GM12878 (cell line): ENCODE data around the gene TGFB2.

ENCODE experiments used
- BCL3 ChIP-seq: IDR thresholded peaks from 2 replicates; pipeline ENCODE4 v1.6.1; 2011; ENCODE audit warnings: borderline replicate concordance, low read depth, mild to moderate bottlenecking, moderate library complexity, low read length; ENCODE audit not compliant: insufficient read depth, poor library complexity, severe bottlenecking
- BRCA1 ChIP-seq: IDR thresholded peaks from 2 replicates; pipeline ENCODE4 v1.6.1; 2011; ENCODE audit warnings: low read depth, low read length, improper control_type of control experiment
- CHD1 ChIP-seq: IDR thresholded peaks from 2 replicates; pipeline ENCODE4 v1.6.1; 2012; ENCODE audit warnings: low read depth, low read length, improper control_type of control experiment
- EP300 ChIP-seq, 2 experiments: fragments of 150-350 bp in 1 of 2; IDR thresholded peaks; 2 replicates each; pipeline ENCODE4 v1.6.1; 2011 to 2012; ENCODE audit warnings: low read depth in 2 of 2, low read length in 2 of 2, borderline replicate concordance in 1 of 2, improper control_type of control experiment in 1 of 2, inconsistent platforms in 1 of 2; ENCODE audit not compliant: control insufficient read depth in 1 of 2
- JUND ChIP-seq: IDR thresholded peaks from 2 replicates; pipeline ENCODE4 v1.6.1; 2012; ENCODE audit warnings: low read depth, mild to moderate bottlenecking, low read length, improper control_type of control experiment, moderate library complexity
- KDM1A ChIP-seq: fragments of 200-600 bp; sonication (generic); IDR thresholded peaks from 2 replicates; pipeline ENCODE4 v1.6.1; 2016; ENCODE audit warnings: borderline replicate concordance
- MAX ChIP-seq: IDR thresholded peaks from 2 replicates; pipeline ENCODE4 v1.6.1; 2012; ENCODE audit warnings: low read depth, low read length, improper control_type of control experiment
- POLR2A ChIP-seq: IDR thresholded peaks from 2 replicates; pipeline ENCODE4 v1.6.1; 2011; ENCODE audit warnings: low read depth, mild to moderate bottlenecking, low read length
- POLR2AphosphoS5 ChIP-seq: IDR thresholded peaks from 2 replicates; pipeline ENCODE4 v1.6.1; 2011; ENCODE audit warnings: mild to moderate bottlenecking, low read length, inconsistent platforms
- SMAD1 ChIP-seq: fragments of 450-650 bp; IDR thresholded peaks from 2 replicates; pipeline ENCODE4 v1.6.1; 2018; ENCODE audit warnings: mild to moderate bottlenecking, low read depth; ENCODE audit not compliant: partially characterized antibody
- YY1 ChIP-seq: IDR thresholded peaks from 2 replicates; pipeline ENCODE4 v1.6.1; 2011; ENCODE audit warnings: low read depth, mild to moderate bottlenecking, low read length
- TF ChIP-seq, protein P1 (sequence below), 3 experiments: IDR thresholded peaks in 2 of 3; conservative IDR thresholded peaks in 1 of 3; 2 replicates each; pipeline ENCODE4 v1.5.1; 2011; ENCODE audit warnings: low read depth in 3 of 3, low read length in 3 of 3, mild to moderate bottlenecking in 3 of 3, control low read depth in 2 of 3, moderate library complexity in 2 of 3, inconsistent platforms in 1 of 3, mixed read lengths in 1 of 3; ENCODE audit not compliant: control insufficient read depth in 2 of 3, insufficient read depth in 1 of 3; ENCODE audit errors: extremely low read depth in 1 of 3
- TF ChIP-seq, protein P2 (sequence below): IDR thresholded peaks from 2 replicates; pipeline ENCODE4 v1.6.1; 2012; ENCODE audit warnings: low read depth, low read length, improper control_type of control experiment
- TF ChIP-seq, protein P3 (sequence below): IDR thresholded peaks from 2 replicates; pipeline ENCODE4 v1.6.1; 2011; ENCODE audit warnings: mild to moderate bottlenecking, low read depth, low read length, moderate library complexity; ENCODE audit not compliant: insufficient replicate concordance

DNA sequence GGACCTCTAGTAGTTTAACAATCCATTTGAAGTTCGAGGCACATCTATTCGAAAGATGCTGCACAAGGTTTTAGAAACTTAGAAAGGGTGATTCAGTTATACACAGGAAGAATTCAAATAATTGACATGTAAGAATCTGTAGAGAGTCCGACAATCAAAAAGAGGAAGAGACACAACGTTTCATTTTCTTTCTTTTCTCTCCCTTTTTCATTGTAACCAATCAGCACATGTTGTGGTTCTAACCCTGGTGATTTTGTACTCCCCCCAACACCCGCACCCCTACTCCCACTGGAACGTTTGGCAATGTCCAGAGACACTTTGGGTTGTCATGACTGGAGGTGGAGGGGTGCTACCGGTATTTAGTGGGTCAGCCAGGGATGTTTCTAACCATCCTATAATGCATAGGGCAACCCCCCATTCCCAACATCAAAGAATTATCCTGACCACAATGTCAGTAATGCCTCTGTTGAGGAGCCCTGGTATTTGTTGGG, 4.9 kb downstream of the TGFB2 start:
- TF ChIP-seq, protein P1, sequence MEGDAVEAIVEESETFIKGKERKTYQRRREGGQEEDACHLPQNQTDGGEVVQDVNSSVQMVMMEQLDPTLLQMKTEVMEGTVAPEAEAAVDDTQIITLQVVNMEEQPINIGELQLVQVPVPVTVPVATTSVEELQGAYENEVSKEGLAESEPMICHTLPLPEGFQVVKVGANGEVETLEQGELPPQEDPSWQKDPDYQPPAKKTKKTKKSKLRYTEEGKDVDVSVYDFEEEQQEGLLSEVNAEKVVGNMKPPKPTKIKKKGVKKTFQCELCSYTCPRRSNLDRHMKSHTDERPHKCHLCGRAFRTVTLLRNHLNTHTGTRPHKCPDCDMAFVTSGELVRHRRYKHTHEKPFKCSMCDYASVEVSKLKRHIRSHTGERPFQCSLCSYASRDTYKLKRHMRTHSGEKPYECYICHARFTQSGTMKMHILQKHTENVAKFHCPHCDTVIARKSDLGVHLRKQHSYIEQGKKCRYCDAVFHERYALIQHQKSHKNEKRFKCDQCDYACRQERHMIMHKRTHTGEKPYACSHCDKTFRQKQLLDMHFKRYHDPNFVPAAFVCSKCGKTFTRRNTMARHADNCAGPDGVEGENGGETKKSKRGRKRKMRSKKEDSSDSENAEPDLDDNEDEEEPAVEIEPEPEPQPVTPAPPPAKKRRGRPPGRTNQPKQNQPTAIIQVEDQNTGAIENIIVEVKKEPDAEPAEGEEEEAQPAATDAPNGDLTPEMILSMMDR (IDR thresholded peaks at IDR 0.05 in 2 of 3, conservative IDR thresholded peaks at IDR 0.05 in 1 of 3; ENCODE audit: control insufficient read depth in 2 of 3, extremely low read depth in 1 of 3, insufficient read depth in 1 of 3, low read depth in 3 of 3, low read length in 3 of 3), result no peak
- TF ChIP-seq KDM1A, result no peak
- TF ChIP-seq SMAD1, result no peak
- no peak for TF ChIP-seq BCL3
- TF ChIP-seq CHD1, result no peak
- TF ChIP-seq JUND, result no peak
- no peak for TF ChIP-seq POLR2A
- TF ChIP-seq, protein P2, sequence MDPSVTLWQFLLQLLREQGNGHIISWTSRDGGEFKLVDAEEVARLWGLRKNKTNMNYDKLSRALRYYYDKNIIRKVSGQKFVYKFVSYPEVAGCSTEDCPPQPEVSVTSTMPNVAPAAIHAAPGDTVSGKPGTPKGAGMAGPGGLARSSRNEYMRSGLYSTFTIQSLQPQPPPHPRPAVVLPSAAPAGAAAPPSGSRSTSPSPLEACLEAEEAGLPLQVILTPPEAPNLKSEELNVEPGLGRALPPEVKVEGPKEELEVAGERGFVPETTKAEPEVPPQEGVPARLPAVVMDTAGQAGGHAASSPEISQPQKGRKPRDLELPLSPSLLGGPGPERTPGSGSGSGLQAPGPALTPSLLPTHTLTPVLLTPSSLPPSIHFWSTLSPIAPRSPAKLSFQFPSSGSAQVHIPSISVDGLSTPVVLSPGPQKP, result no peak
- TF ChIP-seq POLR2AphosphoS5, result no peak
- TF ChIP-seq, protein P3, sequence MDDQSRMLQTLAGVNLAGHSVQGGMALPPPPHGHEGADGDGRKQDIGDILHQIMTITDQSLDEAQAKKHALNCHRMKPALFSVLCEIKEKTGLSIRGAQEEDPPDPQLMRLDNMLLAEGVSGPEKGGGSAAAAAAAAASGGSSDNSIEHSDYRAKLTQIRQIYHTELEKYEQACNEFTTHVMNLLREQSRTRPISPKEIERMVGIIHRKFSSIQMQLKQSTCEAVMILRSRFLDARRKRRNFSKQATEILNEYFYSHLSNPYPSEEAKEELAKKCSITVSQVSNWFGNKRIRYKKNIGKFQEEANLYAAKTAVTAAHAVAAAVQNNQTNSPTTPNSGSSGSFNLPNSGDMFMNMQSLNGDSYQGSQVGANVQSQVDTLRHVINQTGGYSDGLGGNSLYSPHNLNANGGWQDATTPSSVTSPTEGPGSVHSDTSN, result no peak
- TF ChIP-seq MAX, result no peak
- no peak for TF ChIP-seq YY1
- no peak for TF ChIP-seq EP300 (IDR thresholded peaks at IDR 0.05; ENCODE audit: borderline replicate concordance in 1 of 2, control insufficient read depth in 1 of 2, low read depth in 2 of 2, low read length in 2 of 2)
- no peak for TF ChIP-seq BRCA1
